Kidney capillary endothelial cell (primary cell): ENCODE results near the gene LAMA2.

Experiments used
- DNase-seq: peaks from one replicate; pipeline ENCODE4 v3.0.0-alpha.2; 2018; ENCODE audit warnings: low spot score

LAMA2 gene

GRCh38 chr6:128882991-128883611, at the start of gene LAMA2:
Gene LAMA2, plus strand, starts transcription at chr6:128883138. Its CDS starts 108 bp downstream, at chr6:128883246.
- DNase-seq, result peak; percentile 7

GRCh38 chr6:128836761-128837160, 46.2 kb upstream of the LAMA2 start:
- DNase-seq, result no peak

GRCh38 chr6:128841518-128841917, 41.4 kb upstream of the LAMA2 start:
- no peak for DNase-seq

GRCh38 chr6:128844598-128844997, 38.3 kb upstream of the LAMA2 start:
- DNase-seq, result no peak

- no peak for DNase-seq
These were observed 35.3 kb upstream of the LAMA2 start for GRCh38 chr6:128847431-128848210.

- DNase-seq, result no peak
These were observed 34.6 kb upstream of the LAMA2 start for GRCh38 chr6:128848212-128848935.

- no peak for DNase-seq
These were observed 27.3 kb upstream of the LAMA2 start for GRCh38 chr6:128855581-128856085.

GRCh38 chr6:128857806-128858205, 25.1 kb upstream of the LAMA2 start:
- no peak for DNase-seq

GRCh38 chr6:128860782-128861181, 22.2 kb upstream of the LAMA2 start:
- no peak for DNase-seq

GRCh38 chr6:128863983-128864382, 19.0 kb upstream of the LAMA2 start:
- DNase-seq, result no peak

GRCh38 chr6:128870746-128871145, 12.2 kb upstream of the LAMA2 start:
- DNase-seq, result no peak

GRCh38 chr6:128874863-128875262, 8.1 kb upstream of the LAMA2 start:
- DNase-seq, result no peak

GRCh38 chr6:128882560-128882959, 378 bp upstream of the LAMA2 start:
- no peak for DNase-seq

GRCh38 chr6:128883906-128884305, 968 bp downstream of the LAMA2 start:
- no peak for DNase-seq

GRCh38 chr6:128885381-128885780, 2.4 kb downstream of the LAMA2 start:
- no peak for DNase-seq

- DNase-seq, result no peak
These were observed 3.8 kb downstream of the LAMA2 start for GRCh38 chr6:128886706-128887105.

- DNase-seq, result no peak
These were observed 5.7 kb downstream of the LAMA2 start for GRCh38 chr6:128888444-128889175.

GRCh38 chr6:128889870-128890269, 6.9 kb downstream of the LAMA2 start:
- DNase-seq, result no peak

- DNase-seq, result no peak
These were observed 9.1 kb downstream of the LAMA2 start for GRCh38 chr6:128892079-128892478.

GRCh38 chr6:128899341-128900050, 16.6 kb downstream of the LAMA2 start:
- DNase-seq, result no peak

- DNase-seq, result no peak
These were observed 20.8 kb downstream of the LAMA2 start for GRCh38 chr6:128903715-128904114.
